HepG2 (cell line): Measurements from ENCODE around the gene SLC16A6. TPM values are rescaled to one million over a fixed set of nuclear protein-coding genes. Genes with fewer than 3 reads are reported as not detected.

Experiments
- HNRNPK ChIP-seq: fragments of 200-400 bp; formaldehyde crosslinking; IDR thresholded peaks from 2 replicates; pipeline ENCODE4 v1.6.1; 2018; ENCODE audit warnings: low read length, low read depth, moderate library complexity, mild to moderate bottlenecking; ENCODE audit not compliant: poor library complexity, severe bottlenecking
- JUN ChIP-seq: sonication (generic); formaldehyde crosslinking; IDR thresholded peaks from 2 replicates; pipeline ENCODE4 v1.4.0; 2020; ENCODE audit warnings: mild to moderate bottlenecking, missing genetic modification reagents
- KDM1A ChIP-seq: IDR thresholded peaks from 2 replicates; pipeline ENCODE4 v1.6.1; 2016; ENCODE audit warnings: missing compliant biosample characterization
- PCBP2 ChIP-seq: fragments of 200-400 bp; formaldehyde crosslinking; optimal IDR thresholded peaks from 2 replicates; pipeline ENCODE3; 2018; ENCODE audit warnings: low read length, low read depth; ENCODE audit not compliant: poor library complexity, severe bottlenecking
- SMC3 ChIP-seq: IDR thresholded peaks from 2 replicates; pipeline ENCODE4 v1.6.1; 2011; ENCODE audit warnings: low read length, improper control_type of control experiment
- SPEN ChIP-seq: sonication (generic); formaldehyde crosslinking; IDR thresholded peaks from 2 replicates; pipeline ENCODE4 v1.5.1; 2020; ENCODE audit warnings: low read depth, mild to moderate bottlenecking, missing genetic modification reagents
- ZBTB3 ChIP-seq: sonication (generic); formaldehyde crosslinking; IDR thresholded peaks from 2 replicates; pipeline ENCODE4 v1.4.0; 2020; ENCODE audit warnings: low read depth, mild to moderate bottlenecking, moderate library complexity, missing genetic modification reagents, borderline replicate concordance
- ZNF567 ChIP-seq: sonication (generic); formaldehyde crosslinking; IDR thresholded peaks from 2 replicates; pipeline ENCODE4 v1.8.1; 2023; ENCODE audit warnings: mild to moderate bottlenecking, missing genetic modification reagents, borderline replicate concordance
- polyA plus RNA-seq, 8 experiments: library from polyadenylated mRNA; depleted of rRNA in 3 of 8; stranded (reverse) in 7 of 8; unstranded in 1 of 8; fragments of >200 nt; fragmentation: Illumina TruSeq in 4 of 8; extraction: Trizol in 4 of 8; gene quantifications; 2 replicates each; pipeline versions ENCODE4 v1.2.1 to v1.2.3, GENCODE V29; 2011 to 2016; ENCODE audit warnings: low read depth in 4 of 8, missing spikeins in 1 of 8, mixed read lengths in 1 of 8; ENCODE audit not compliant: insufficient read depth in 1 of 8
- total RNA-seq, 5 experiments: library from RNA; depleted of rRNA; stranded (reverse); fragments of >200 nt; fragmentation: Illumina TruSeq; extraction: Trizol; gene quantifications; 2 replicates each; pipeline ENCODE4 v1.2.3, GENCODE V29; 2016; ENCODE audit warnings: low read depth in 1 of 5
- TF ChIP-seq, protein P1 (sequence below): sonication (generic); formaldehyde crosslinking; IDR thresholded peaks from 2 replicates; pipeline ENCODE4; 2020; ENCODE audit warnings: missing genetic modification reagents, mild to moderate bottlenecking, borderline replicate concordance
- TF ChIP-seq, protein P2 (sequence below): sonication (generic); formaldehyde crosslinking; IDR thresholded peaks from 2 replicates; pipeline ENCODE4 v1.8.0; 2022; ENCODE audit warnings: mild to moderate bottlenecking, missing genetic modification reagents; ENCODE audit not compliant: insufficient replicate concordance
- TF ChIP-seq, protein P3 (sequence below): IDR thresholded peaks from 2 replicates; pipeline ENCODE4 v1.6.1; 2012; ENCODE audit warnings: low read length, improper control_type of control experiment
- TF ChIP-seq, protein P4 (sequence below): IDR thresholded peaks from 2 replicates; pipeline ENCODE4 v1.6.1; 2016; ENCODE audit warnings: low read depth, missing genetic modification reagents, missing compliant biosample characterization

SLC16A6 gene
- total and polyA plus RNA-seq, 2 of the 13 experiments (the other 11 are each of a cell fraction or from before 2014, with no cell fraction given), result 1.1 to 44.7 TPM

DNA sequence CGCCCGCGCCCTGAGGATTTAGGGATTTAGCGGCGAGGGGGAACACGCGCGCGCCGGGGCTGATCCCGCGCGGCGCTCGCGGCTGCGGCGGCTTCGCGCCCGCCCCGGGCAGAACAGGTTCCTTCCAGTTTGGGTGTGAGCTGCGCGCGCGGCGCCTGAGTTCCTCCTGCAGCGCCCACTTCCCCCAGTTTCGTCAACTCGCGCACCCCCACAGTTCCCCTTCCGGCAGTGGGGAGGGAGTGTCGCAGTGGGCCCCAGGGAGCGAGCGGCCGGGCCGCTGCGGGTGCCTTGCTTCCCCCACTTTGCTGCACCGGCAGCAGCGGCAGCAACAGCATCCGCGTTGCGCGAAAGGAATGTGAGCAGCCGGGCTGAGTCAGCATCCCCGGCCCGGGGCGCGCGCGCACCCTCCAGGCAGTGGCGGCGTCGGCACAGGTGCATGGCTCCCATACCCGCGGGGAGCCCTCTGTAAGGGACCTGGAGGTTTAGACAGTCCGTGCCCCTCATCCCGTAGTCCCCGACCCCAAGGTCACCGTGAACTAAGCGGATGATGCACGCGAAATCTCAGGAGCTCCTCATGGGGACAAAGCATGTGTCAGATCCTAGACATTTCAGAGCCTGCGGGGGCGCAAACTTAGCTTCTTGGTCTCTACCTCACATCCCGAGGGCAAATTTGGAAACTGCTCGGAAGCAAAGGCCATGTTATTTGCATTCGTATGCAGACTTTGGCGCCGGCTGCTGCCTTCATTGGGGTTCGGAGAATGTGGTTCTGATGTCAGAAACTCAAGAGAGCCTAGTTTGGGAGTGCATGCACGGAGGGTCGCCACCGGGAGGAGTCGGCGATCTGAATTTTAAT, 1.1 kb upstream of the SLC16A6 start (continued):
- TF ChIP-seq, protein P1, sequence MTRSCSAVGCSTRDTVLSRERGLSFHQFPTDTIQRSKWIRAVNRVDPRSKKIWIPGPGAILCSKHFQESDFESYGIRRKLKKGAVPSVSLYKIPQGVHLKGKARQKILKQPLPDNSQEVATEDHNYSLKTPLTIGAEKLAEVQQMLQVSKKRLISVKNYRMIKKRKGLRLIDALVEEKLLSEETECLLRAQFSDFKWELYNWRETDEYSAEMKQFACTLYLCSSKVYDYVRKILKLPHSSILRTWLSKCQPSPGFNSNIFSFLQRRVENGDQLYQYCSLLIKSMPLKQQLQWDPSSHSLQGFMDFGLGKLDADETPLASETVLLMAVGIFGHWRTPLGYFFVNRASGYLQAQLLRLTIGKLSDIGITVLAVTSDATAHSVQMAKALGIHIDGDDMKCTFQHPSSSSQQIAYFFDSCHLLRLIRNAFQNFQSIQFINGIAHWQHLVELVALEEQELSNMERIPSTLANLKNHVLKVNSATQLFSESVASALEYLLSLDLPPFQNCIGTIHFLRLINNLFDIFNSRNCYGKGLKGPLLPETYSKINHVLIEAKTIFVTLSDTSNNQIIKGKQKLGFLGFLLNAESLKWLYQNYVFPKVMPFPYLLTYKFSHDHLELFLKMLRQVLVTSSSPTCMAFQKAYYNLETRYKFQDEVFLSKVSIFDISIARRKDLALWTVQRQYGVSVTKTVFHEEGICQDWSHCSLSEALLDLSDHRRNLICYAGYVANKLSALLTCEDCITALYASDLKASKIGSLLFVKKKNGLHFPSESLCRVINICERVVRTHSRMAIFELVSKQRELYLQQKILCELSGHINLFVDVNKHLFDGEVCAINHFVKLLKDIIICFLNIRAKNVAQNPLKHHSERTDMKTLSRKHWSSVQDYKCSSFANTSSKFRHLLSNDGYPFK (CRISPR knock-in tag), result 0 out of 2 replicates have a peak, but pooled peaks have one; percentile 61
- no peak for TF ChIP-seq JUN (CRISPR knock-in tag)
- TF ChIP-seq ZNF567 (CRISPR knock-in tag), result no peak
- no peak for TF ChIP-seq PCBP2
- TF ChIP-seq KDM1A (CRISPR knock-in tag), result peak; percentile 65; the same call in 1 of the 2 replicates
- TF ChIP-seq SMC3, result peak; percentile 27; the same call in 1 of the 2 replicates
- TF ChIP-seq HNRNPK, result peak; percentile 80
- TF ChIP-seq SPEN (CRISPR knock-in tag), result 0 out of 2 replicates have a peak, but pooled peaks have one; percentile 18
- no peak for TF ChIP-seq ZBTB3 (CRISPR knock-in tag)
- TF ChIP-seq, protein P2, sequence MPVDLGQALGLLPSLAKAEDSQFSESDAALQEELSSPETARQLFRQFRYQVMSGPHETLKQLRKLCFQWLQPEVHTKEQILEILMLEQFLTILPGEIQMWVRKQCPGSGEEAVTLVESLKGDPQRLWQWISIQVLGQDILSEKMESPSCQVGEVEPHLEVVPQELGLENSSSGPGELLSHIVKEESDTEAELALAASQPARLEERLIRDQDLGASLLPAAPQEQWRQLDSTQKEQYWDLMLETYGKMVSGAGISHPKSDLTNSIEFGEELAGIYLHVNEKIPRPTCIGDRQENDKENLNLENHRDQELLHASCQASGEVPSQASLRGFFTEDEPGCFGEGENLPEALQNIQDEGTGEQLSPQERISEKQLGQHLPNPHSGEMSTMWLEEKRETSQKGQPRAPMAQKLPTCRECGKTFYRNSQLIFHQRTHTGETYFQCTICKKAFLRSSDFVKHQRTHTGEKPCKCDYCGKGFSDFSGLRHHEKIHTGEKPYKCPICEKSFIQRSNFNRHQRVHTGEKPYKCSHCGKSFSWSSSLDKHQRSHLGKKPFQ (CRISPR knock-in tag), result no peak
- TF ChIP-seq, protein P3, sequence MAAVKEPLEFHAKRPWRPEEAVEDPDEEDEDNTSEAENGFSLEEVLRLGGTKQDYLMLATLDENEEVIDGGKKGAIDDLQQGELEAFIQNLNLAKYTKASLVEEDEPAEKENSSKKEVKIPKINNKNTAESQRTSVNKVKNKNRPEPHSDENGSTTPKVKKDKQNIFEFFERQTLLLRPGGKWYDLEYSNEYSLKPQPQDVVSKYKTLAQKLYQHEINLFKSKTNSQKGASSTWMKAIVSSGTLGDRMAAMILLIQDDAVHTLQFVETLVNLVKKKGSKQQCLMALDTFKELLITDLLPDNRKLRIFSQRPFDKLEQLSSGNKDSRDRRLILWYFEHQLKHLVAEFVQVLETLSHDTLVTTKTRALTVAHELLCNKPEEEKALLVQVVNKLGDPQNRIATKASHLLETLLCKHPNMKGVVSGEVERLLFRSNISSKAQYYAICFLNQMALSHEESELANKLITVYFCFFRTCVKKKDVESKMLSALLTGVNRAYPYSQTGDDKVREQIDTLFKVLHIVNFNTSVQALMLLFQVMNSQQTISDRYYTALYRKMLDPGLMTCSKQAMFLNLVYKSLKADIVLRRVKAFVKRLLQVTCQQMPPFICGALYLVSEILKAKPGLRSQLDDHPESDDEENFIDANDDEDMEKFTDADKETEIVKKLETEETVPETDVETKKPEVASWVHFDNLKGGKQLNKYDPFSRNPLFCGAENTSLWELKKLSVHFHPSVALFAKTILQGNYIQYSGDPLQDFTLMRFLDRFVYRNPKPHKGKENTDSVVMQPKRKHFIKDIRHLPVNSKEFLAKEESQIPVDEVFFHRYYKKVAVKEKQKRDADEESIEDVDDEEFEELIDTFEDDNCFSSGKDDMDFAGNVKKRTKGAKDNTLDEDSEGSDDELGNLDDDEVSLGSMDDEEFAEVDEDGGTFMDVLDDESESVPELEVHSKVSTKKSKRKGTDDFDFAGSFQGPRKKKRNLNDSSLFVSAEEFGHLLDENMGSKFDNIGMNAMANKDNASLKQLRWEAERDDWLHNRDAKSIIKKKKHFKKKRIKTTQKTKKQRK, result no peak
- TF ChIP-seq, protein P4, sequence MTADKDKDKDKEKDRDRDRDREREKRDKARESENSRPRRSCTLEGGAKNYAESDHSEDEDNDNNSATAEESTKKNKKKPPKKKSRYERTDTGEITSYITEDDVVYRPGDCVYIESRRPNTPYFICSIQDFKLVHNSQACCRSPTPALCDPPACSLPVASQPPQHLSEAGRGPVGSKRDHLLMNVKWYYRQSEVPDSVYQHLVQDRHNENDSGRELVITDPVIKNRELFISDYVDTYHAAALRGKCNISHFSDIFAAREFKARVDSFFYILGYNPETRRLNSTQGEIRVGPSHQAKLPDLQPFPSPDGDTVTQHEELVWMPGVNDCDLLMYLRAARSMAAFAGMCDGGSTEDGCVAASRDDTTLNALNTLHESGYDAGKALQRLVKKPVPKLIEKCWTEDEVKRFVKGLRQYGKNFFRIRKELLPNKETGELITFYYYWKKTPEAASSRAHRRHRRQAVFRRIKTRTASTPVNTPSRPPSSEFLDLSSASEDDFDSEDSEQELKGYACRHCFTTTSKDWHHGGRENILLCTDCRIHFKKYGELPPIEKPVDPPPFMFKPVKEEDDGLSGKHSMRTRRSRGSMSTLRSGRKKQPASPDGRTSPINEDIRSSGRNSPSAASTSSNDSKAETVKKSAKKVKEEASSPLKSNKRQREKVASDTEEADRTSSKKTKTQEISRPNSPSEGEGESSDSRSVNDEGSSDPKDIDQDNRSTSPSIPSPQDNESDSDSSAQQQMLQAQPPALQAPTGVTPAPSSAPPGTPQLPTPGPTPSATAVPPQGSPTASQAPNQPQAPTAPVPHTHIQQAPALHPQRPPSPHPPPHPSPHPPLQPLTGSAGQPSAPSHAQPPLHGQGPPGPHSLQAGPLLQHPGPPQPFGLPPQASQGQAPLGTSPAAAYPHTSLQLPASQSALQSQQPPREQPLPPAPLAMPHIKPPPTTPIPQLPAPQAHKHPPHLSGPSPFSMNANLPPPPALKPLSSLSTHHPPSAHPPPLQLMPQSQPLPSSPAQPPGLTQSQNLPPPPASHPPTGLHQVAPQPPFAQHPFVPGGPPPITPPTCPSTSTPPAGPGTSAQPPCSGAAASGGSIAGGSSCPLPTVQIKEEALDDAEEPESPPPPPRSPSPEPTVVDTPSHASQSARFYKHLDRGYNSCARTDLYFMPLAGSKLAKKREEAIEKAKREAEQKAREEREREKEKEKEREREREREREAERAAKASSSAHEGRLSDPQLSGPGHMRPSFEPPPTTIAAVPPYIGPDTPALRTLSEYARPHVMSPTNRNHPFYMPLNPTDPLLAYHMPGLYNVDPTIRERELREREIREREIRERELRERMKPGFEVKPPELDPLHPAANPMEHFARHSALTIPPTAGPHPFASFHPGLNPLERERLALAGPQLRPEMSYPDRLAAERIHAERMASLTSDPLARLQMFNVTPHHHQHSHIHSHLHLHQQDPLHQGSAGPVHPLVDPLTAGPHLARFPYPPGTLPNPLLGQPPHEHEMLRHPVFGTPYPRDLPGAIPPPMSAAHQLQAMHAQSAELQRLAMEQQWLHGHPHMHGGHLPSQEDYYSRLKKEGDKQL (CRISPR knock-in tag), result peak; percentile 11; the same call in 1 of the 2 replicates
